IMR-90 (cell line): ENCODE data around the gene EIF2A. TPM values are rescaled to one million over a fixed set of nuclear protein-coding genes. Genes with fewer than 3 reads are reported as not detected.

Source experiments
- ATAC-seq: fragments of 200-7000 bp; cut with Tn5 transposase; 2 replicates; pipeline ENCODE4 v1.9.1; 2020; ENCODE audit warnings: low read depth, mild to moderate bottlenecking, moderate library complexity
- BruUV-seq: library from RNA; stranded (reverse); fragments of 400-500 nt; replicated peaks from 2 replicates; lab custom pipeline; 2021; lab: Mats Ljungman, UMichigan
- CTCF ChIA-PET: fragments of 300-600 bp; formaldehyde crosslinking; extraction: SDS; loops from one replicate; lab custom pipeline; 2021; ENCODE audit warnings: antibody characterized with exemption; lab: Yijun Ruan, JAX
- POLR2A ChIA-PET: fragments of 300-600 bp; sonication (Branson Sonifier 250); formaldehyde crosslinking; loops from one replicate; lab custom pipeline; 2022; ENCODE audit warnings: antibody characterized with exemption; ENCODE audit not compliant: unreplicated experiment; lab: Charles Lee
- DNase-seq: peaks from one replicate; pipeline ENCODE4 v3.0.0; 2013
- H2AFZ ChIP-seq: replicated peaks from 2 replicates; pipeline ENCODE3; 2013; ENCODE audit warnings: low read length, mild to moderate bottlenecking; ENCODE audit not compliant: poor library complexity
- H2AK5ac ChIP-seq: 2 replicates; pipeline ENCODE4 v1.6.1; 2013; ENCODE audit warnings: low read depth, low read length, inconsistent platforms
- H2AK9ac ChIP-seq: replicated peaks from 2 replicates; pipeline ENCODE3; 2013; ENCODE audit warnings: mild to moderate bottlenecking, low read depth, low read length, moderate library complexity; ENCODE audit not compliant: poor library complexity
- H2BK120ac ChIP-seq: 2 replicates; pipeline ENCODE4 v1.6.1; 2013; ENCODE audit warnings: low read depth, low read length, inconsistent platforms
- H2BK15ac ChIP-seq: 3 replicates; pipeline ENCODE4 v1.6.1; 2013; ENCODE audit warnings: low read depth, low read length, inconsistent platforms
- H2BK20ac ChIP-seq: 2 replicates; pipeline ENCODE4 v1.6.1; 2013; ENCODE audit warnings: low read depth, mild to moderate bottlenecking, inconsistent platforms, low read length, moderate library complexity
- H2BK5ac ChIP-seq: 2 replicates; pipeline ENCODE4 v1.6.1; 2013; ENCODE audit warnings: mild to moderate bottlenecking, low read depth, low read length, inconsistent platforms; ENCODE audit not compliant: poor library complexity, severe bottlenecking
- H3K14ac ChIP-seq: replicated peaks from 2 replicates; pipeline ENCODE4 v1.6.1; 2013; ENCODE audit warnings: low read depth, low read length, inconsistent platforms
- H3K18ac ChIP-seq: 2 replicates; pipeline ENCODE4 v1.6.1; 2013; ENCODE audit warnings: low read depth, low read length, control low read depth
- H3K23ac ChIP-seq: 2 replicates; pipeline ENCODE4 v1.6.1; 2013; ENCODE audit warnings: low read depth, low read length, inconsistent platforms
- H3K27ac ChIP-seq: 2 replicates; pipeline ENCODE4 v1.5.1; 2013; ENCODE audit warnings: mild to moderate bottlenecking, control low read depth, low read length; ENCODE audit not compliant: insufficient read depth
- H3K27me3 ChIP-seq: 2 replicates; pipeline ENCODE4 v1.6.1; 2013; ENCODE audit warnings: low read length; ENCODE audit not compliant: control insufficient read depth, insufficient read depth
- H3K36me3 ChIP-seq: 2 replicates; pipeline ENCODE4 v1.6.1; 2013; ENCODE audit warnings: low read length, mixed read lengths; ENCODE audit not compliant: control insufficient read depth, insufficient read depth
- H3K4ac ChIP-seq: 2 replicates; pipeline ENCODE4 v1.6.1; 2013; ENCODE audit warnings: low read depth, low read length, inconsistent platforms
- H3K4me1 ChIP-seq: 2 replicates; pipeline ENCODE4 v1.6.1; 2013; ENCODE audit warnings: low read length, mixed read lengths; ENCODE audit not compliant: control insufficient read depth, insufficient read depth
- H3K4me2 ChIP-seq: 2 replicates; pipeline ENCODE4 v1.6.1; 2013; ENCODE audit warnings: low read depth, mild to moderate bottlenecking, control low read depth, low read length, moderate library complexity
- H3K4me3 ChIP-seq: 2 replicates; pipeline ENCODE4 v1.5.1; 2013; ENCODE audit warnings: low read depth, mild to moderate bottlenecking, control low read depth, low read length, moderate library complexity; ENCODE audit not compliant: insufficient read depth
- H3K56ac ChIP-seq: 2 replicates; pipeline ENCODE4 v1.6.1; 2013; ENCODE audit warnings: low read length, inconsistent platforms; ENCODE audit not compliant: insufficient read depth; ENCODE audit errors: extremely low read depth
- H3K79me1 ChIP-seq, 2 experiments: 2 replicates each; pipeline ENCODE4 v1.6.1; 2013; ENCODE audit warnings: low read length in 2 of 2, inconsistent platforms in 1 of 2, low read depth in 1 of 2
- H3K9ac ChIP-seq: 2 replicates; pipeline ENCODE4 v1.6.1; 2013; ENCODE audit warnings: low read depth, low read length, control low read depth
- H3K9me1 ChIP-seq: 2 replicates; pipeline ENCODE4 v1.6.1; 2013; ENCODE audit warnings: low read length, inconsistent platforms; ENCODE audit not compliant: insufficient read depth
- H3K9me3 ChIP-seq: 2 replicates; pipeline ENCODE4 v1.6.1; 2013; ENCODE audit warnings: low read length; ENCODE audit not compliant: control insufficient read depth, insufficient read depth
- H4K20me1 ChIP-seq: 2 replicates; pipeline ENCODE4 v1.6.1; 2013; ENCODE audit warnings: low read length, inconsistent platforms; ENCODE audit not compliant: insufficient read depth
- H4K5ac ChIP-seq: 2 replicates; pipeline ENCODE4 v1.6.1; 2013; ENCODE audit warnings: mild to moderate bottlenecking, low read depth, low read length, control low read depth
- H4K8ac ChIP-seq, 2 experiments: 2 replicates each; pipeline ENCODE4 v1.6.1; 2013; ENCODE audit warnings: low read depth in 2 of 2, low read length in 2 of 2, control low read depth in 1 of 2, inconsistent platforms in 1 of 2
- H4K91ac ChIP-seq: 2 replicates; pipeline ENCODE4 v1.6.1; 2013; ENCODE audit warnings: low read depth, low read length, inconsistent platforms; ENCODE audit not compliant: insufficient read depth
- BHLHE40 ChIP-seq: fragments of 150-350 bp; IDR thresholded peaks from 2 replicates; pipeline ENCODE4 v1.6.1; 2016; ENCODE audit warnings: mild to moderate bottlenecking, low read depth, low read length
- CEBPB ChIP-seq: IDR thresholded peaks from 2 replicates; pipeline ENCODE4 v1.6.1; 2012; ENCODE audit warnings: low read depth, low read length, improper control_type of control experiment
- CHD1 ChIP-seq: IDR thresholded peaks from 2 replicates; pipeline ENCODE4 v1.6.1; 2012; ENCODE audit warnings: low read depth, low read length, improper control_type of control experiment
- FOS ChIP-seq: fragments of 150-350 bp; IDR thresholded peaks from 2 replicates; pipeline ENCODE4 v1.6.1; 2016; ENCODE audit warnings: low read depth, low read length
- MAFK ChIP-seq: IDR thresholded peaks from 2 replicates; pipeline ENCODE4 v1.6.1; 2012; ENCODE audit warnings: low read depth, low read length, improper control_type of control experiment
- MAZ ChIP-seq: IDR thresholded peaks from 2 replicates; pipeline ENCODE4 v1.6.1; 2012; ENCODE audit warnings: low read depth, mild to moderate bottlenecking, low read length, improper control_type of control experiment, moderate library complexity, borderline replicate concordance
- MXI1 ChIP-seq: IDR thresholded peaks from 2 replicates; pipeline ENCODE4 v1.6.1; 2012; ENCODE audit warnings: low read depth, mild to moderate bottlenecking, low read length, moderate library complexity, borderline replicate concordance
- NFE2L2 ChIP-seq: fragments of 150-350 bp; IDR thresholded peaks from 2 replicates; pipeline ENCODE4 v1.6.1; 2016; ENCODE audit warnings: low read depth, mild to moderate bottlenecking, low read length
- RCOR1 ChIP-seq: IDR thresholded peaks from 2 replicates; pipeline ENCODE4 v1.6.1; 2012; ENCODE audit warnings: mild to moderate bottlenecking, low read length, improper control_type of control experiment; ENCODE audit not compliant: insufficient replicate concordance
- RFX5 ChIP-seq: IDR thresholded peaks from 2 replicates; pipeline ENCODE4 v1.8.0; 2012; ENCODE audit warnings: low read depth, mild to moderate bottlenecking, low read length, moderate library complexity
- SMC3 ChIP-seq: fragments of 150-350 bp; IDR thresholded peaks from 2 replicates; pipeline ENCODE4 v1.6.1; 2016; ENCODE audit warnings: low read depth, mild to moderate bottlenecking, antibody characterized with exemption, low read length, moderate library complexity
- WGBS, 2 experiments: methylation state at CpG; one replicate each; pipeline versions ENCODE4 v1.1.5 to v1.1.7; 2013; ENCODE audit warnings: missing lambda C conversion rate in 2 of 2; ENCODE audit not compliant: insufficient read length in 1 of 2; ENCODE audit errors: extremely low coverage in 2 of 2; 5-methylcytosine and 5-hydroxymethylcytosine counted together
- dilution Hi-C: fragments of 300-500 bp; cut with HindIII; formaldehyde crosslinking; loops from one replicate; pipeline ENCODE4 v1.14.3; 2018; ENCODE audit warnings: low sequenced_read_pairs; ENCODE audit not compliant: unreplicated experiment
- in situ Hi-C: fragments of 300-500 bp; cut with MboI; formaldehyde crosslinking; loops from 3 replicates; pipeline ENCODE4 v1.14.3; 2019; ENCODE audit warnings: low sequenced_read_pairs, inconsistent platforms, mixed read lengths
- intact Hi-C: fragments of 100-400 bp; cut with micrococcal nuclease; formaldehyde crosslinking; loops from 2 replicates; pipeline ENCODE4 v1.10.0; 2022
- polyA plus RNA-seq, 3 experiments: library from polyadenylated mRNA; depleted of rRNA; stranded (reverse); fragments of >200 nt; gene quantifications; 2 replicates each; pipeline ENCODE4 v1.2.3, GENCODE V29; 2012; ENCODE audit warnings: low replicate concordance in 1 of 3
- total RNA-seq: library from RNA; depleted of rRNA; stranded (reverse); fragments of >200 nt; gene quantifications from 2 replicates; pipeline ENCODE4 v1.2.3, GENCODE V29; 2012
- TF ChIP-seq, protein P1 (sequence below): fragments of 150-350 bp; IDR thresholded peaks from 2 replicates; pipeline ENCODE4 v1.6.1; 2016; ENCODE audit warnings: low read depth, mild to moderate bottlenecking, low read length, moderate library complexity, borderline replicate concordance
- TF ChIP-seq, protein P2 (sequence below): fragments of 150-350 bp; IDR thresholded peaks from 2 replicates; pipeline ENCODE4 v1.6.1; 2017; ENCODE audit warnings: mild to moderate bottlenecking, antibody characterized with exemption, low read length, low read depth
- TF ChIP-seq, protein P3 (sequence below): conservative IDR thresholded peaks from 2 replicates; pipeline ENCODE4 v1.5.1; 2012; ENCODE audit warnings: mild to moderate bottlenecking, low read depth, low read length, improper control_type of control experiment

EIF2A gene
- total and polyA plus RNA-seq, 2 of the 4 experiments (the other 2 are of a cell fraction), result 61.2 to 166 TPM

DNA sequence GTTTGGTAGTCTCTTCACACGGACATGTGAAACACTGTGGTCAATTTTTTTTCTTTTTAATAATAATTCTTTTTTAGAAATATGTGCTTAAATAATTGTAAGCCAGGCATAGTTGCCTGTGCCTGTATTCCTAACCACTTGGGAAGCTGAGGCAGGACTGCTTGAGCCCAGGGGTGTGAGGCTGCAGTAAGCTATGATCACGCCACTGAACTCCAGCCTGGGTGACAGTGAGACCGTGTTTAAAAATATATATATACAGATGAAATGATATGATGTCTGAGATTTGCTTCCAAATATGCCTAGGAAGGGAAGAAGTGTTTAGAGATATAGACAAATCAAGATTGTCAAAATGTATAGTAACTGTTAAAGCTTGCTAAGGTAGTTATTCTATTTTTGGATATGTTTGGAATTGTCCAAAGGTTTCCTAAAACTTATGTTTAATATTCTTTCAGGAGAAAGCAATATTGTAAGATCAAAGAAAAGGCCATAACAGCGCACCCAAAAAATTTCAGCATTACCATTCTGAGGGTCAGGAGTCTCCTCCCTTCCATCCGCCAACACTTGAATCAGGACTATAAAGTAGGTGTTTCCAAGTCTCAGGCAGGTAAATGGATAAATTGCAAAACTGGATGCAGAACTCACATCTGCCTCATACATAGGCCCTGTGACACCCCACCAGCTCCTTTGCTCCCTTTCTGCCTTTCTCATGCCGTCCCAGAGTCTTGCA lies 56.0 kb downstream of the EIF2A start:
- Histone ChIP-seq H3K9me3 (no peaks in the 10 kb centered on the region), H3K23ac (peak overlapping the region; percentile 100), H3K4me1 (no peaks in the 10 kb centered on the region; the same call in 1 of the 2 replicates), H2AK5ac (peak overlapping the region; percentile 93), H3K14ac (peak overlapping the region; percentile 100), H2AFZ (peak overlapping the region; percentile 99), H2BK120ac (peak overlapping the region; percentile 97), H4K20me1 (peaks cover 24% of the 10 kb centered on the region), H2BK5ac (peak overlapping the region; percentile 98), H3K79me1 (peaks cover 10 to 55% of the 10 kb centered on the region in 2 experiments), H2BK20ac (peak overlapping the region; percentile 77; the same call in 1 of the 2 replicates), H4K8ac (peak overlapping the region; percentile 55 to 100), H2BK15ac (peak overlapping the region; percentile 75), H3K9ac (peak overlapping the region; percentile 79), H3K4ac (peak overlapping the region; percentile 100), H3K4me2 (peak overlapping the region; percentile 83), H3K27me3 (no peaks in the 10 kb centered on the region), H3K9me1 (peaks cover 3% of the 10 kb centered on the region; the same call in 1 of the 2 replicates), H3K18ac (peak overlapping the region; percentile 76), H4K91ac (peak overlapping the region; percentile 91), H3K36me3 (peaks cover 4% of the 10 kb centered on the region), H4K5ac (peak overlapping the region; percentile 68), H3K27ac (peak overlapping the region; percentile 87), H2AK9ac (peak overlapping the region; percentile 98), H3K56ac (peak overlapping the region; percentile 79), H3K4me3 (peak overlapping the region; percentile 56)
- POLR2A ChIA-PET, result interaction anchor here (1.0 kb wide), 1 partner anchor 58 kb away, joined by 3 read pairs; no protein-coding TSS in a partner anchor
- dilution Hi-C loops (no loop called here), in situ Hi-C loops (no loop called here), intact Hi-C loops (loop anchor here (5.0 kb wide), 2 partner anchors 100 to 160 kb away; partner anchors contain the start of genes ERICH6 and SIAH2)
- WGBS, 2 experiments, result no CpG with 5 or more reads among the region's 6 CpGs
- CTCF ChIA-PET, result no interaction called here
- peak; percentile 13 for ATAC-seq
- BruUV-seq, result no TSS peak
- no peak for DNase-seq
- TF ChIP-seq, protein P1, sequence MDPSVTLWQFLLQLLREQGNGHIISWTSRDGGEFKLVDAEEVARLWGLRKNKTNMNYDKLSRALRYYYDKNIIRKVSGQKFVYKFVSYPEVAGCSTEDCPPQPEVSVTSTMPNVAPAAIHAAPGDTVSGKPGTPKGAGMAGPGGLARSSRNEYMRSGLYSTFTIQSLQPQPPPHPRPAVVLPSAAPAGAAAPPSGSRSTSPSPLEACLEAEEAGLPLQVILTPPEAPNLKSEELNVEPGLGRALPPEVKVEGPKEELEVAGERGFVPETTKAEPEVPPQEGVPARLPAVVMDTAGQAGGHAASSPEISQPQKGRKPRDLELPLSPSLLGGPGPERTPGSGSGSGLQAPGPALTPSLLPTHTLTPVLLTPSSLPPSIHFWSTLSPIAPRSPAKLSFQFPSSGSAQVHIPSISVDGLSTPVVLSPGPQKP, result no peak
- no peak for TF ChIP-seq BHLHE40
- TF ChIP-seq, protein P2, sequence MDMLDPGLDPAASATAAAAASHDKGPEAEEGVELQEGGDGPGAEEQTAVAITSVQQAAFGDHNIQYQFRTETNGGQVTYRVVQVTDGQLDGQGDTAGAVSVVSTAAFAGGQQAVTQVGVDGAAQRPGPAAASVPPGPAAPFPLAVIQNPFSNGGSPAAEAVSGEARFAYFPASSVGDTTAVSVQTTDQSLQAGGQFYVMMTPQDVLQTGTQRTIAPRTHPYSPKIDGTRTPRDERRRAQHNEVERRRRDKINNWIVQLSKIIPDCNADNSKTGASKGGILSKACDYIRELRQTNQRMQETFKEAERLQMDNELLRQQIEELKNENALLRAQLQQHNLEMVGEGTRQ, result no peak
- TF ChIP-seq CHD1, result no peak
- no peak for TF ChIP-seq MXI1
- no peak for TF ChIP-seq RCOR1
- TF ChIP-seq FOS, result no peak
- no peak; the same call in 1 of the 2 replicates for TF ChIP-seq CEBPB
- no peak for TF ChIP-seq MAZ
- TF ChIP-seq MAFK, result no peak
- TF ChIP-seq, protein P3, sequence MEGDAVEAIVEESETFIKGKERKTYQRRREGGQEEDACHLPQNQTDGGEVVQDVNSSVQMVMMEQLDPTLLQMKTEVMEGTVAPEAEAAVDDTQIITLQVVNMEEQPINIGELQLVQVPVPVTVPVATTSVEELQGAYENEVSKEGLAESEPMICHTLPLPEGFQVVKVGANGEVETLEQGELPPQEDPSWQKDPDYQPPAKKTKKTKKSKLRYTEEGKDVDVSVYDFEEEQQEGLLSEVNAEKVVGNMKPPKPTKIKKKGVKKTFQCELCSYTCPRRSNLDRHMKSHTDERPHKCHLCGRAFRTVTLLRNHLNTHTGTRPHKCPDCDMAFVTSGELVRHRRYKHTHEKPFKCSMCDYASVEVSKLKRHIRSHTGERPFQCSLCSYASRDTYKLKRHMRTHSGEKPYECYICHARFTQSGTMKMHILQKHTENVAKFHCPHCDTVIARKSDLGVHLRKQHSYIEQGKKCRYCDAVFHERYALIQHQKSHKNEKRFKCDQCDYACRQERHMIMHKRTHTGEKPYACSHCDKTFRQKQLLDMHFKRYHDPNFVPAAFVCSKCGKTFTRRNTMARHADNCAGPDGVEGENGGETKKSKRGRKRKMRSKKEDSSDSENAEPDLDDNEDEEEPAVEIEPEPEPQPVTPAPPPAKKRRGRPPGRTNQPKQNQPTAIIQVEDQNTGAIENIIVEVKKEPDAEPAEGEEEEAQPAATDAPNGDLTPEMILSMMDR, result no peak
- no peak for TF ChIP-seq RFX5
- TF ChIP-seq NFE2L2, result no peak
- no peak for TF ChIP-seq SMC3
